Thyroid gland (tissue), 4 donors: ENCODE measurements around the gene ZNF593.

ENCODE experiments used
- CTCF ChIP-seq, 6 experiments: fragments of 200-600 bp in 3 of 6; fragments of 450-650 bp in 3 of 6; sonication (generic) in 3 of 6; IDR thresholded peaks; one replicate each; pipeline ENCODE4 v1.5.1; 2016 to 2019; ENCODE audit warnings: antibody characterized with exemption in 6 of 6, mild to moderate bottlenecking in 2 of 6, inconsistent platforms in 1 of 6, moderate library complexity in 1 of 6
- POLR2A ChIP-seq, 2 donors: fragments of 450-650 bp; IDR thresholded peaks; one replicate each; pipeline ENCODE4 v1.6.1; 2017; ENCODE audit warnings: antibody characterized with exemption in 2 of 2, mild to moderate bottlenecking in 2 of 2, moderate library complexity in 1 of 2

GRCh38 chr1:26189751-26190275, 20.1 kb downstream of the ZNF593 start:
- TF ChIP-seq CTCF (IDR thresholded peaks at IDR 0.05), result no peak
- TF ChIP-seq POLR2A (IDR thresholded peaks at IDR 0.05), result no peak
